Measurements from ENCODE around the gene CEACAM6.
A peak's percentile ranks its signal among the peaks of the same experiment; 100 is the strongest.
"Not testable (repeated sequence)": the region's sequence is repeated elsewhere in the genome, so short reads cannot be mapped to it uniquely, and the experiment has no call there.

CEACAM6 gene

GRCh38 chr19:41755328-41755913 lies at the start of gene CEACAM6:
CEACAM6 (plus strand) TSS chr19:41755530; CDS start chr19:41755639, 109 bp downstream.
- Mint-ChIP-seq H3K9me3 (no peaks in the 10 kb centered on the region), H3K27ac (no peak within 1 kb of the TSS), H3K4me3 (no peak within 1 kb of the TSS), H3K4me1 (ENCODE audit: low read depth) (peaks cover 3% of the 10 kb centered on the region), H3K27me3 (ENCODE audit: low read depth) (peaks cover 51% of the 10 kb centered on the region), H3K36me3 (ENCODE audit: low read depth) (no peaks in the 10 kb centered on the region)
- DNase-seq (ENCODE audit: low spot score) = no peak

GRCh38 chr19:41706741-41707501 lies 48.4 kb upstream of the CEACAM6 start:
- H3K27me3 Mint-ChIP-seq (ENCODE audit: low read depth) = peaks cover 4% of the 10 kb centered on the region
- H3K27ac Mint-ChIP-seq = no peak overlapping the region
- no peaks in the 10 kb centered on the region for H3K36me3 Mint-ChIP-seq (ENCODE audit: low read depth)
- H3K4me1 Mint-ChIP-seq (ENCODE audit: low read depth) = no peaks in the 10 kb centered on the region
- H3K4me3 Mint-ChIP-seq = peak overlapping the region; percentile 56
- DNase-seq (ENCODE audit: low spot score) = peak; percentile 46
- no peaks in the 10 kb centered on the region for H3K9me3 Mint-ChIP-seq

- Mint-ChIP-seq H3K27ac (no peak overlapping the region), H3K27me3 (ENCODE audit: low read depth) (peaks cover 4% of the 10 kb centered on the region), H3K36me3 (ENCODE audit: low read depth) (no peaks in the 10 kb centered on the region), H3K4me1 (ENCODE audit: low read depth) (no peaks in the 10 kb centered on the region), H3K4me3 (no peak overlapping the region), H3K9me3 (no peaks in the 10 kb centered on the region)
- no peak for DNase-seq (ENCODE audit: low spot score)
These were observed 47.9 kb upstream of the CEACAM6 start for GRCh38 chr19:41707502-41707812.

- Mint-ChIP-seq H3K27me3 (ENCODE audit: low read depth) (peaks cover 4% of the 10 kb centered on the region), H3K9me3 (no peaks in the 10 kb centered on the region), H3K4me1 (ENCODE audit: low read depth) (no peaks in the 10 kb centered on the region), H3K36me3 (ENCODE audit: low read depth) (no peaks in the 10 kb centered on the region), H3K27ac (no peak overlapping the region), H3K4me3 (no peak overlapping the region)
- DNase-seq (ENCODE audit: low spot score) = no peak
These were observed 47.4 kb upstream of the CEACAM6 start for GRCh38 chr19:41707871-41708371.

GRCh38 chr19:41708481-41708880 lies 46.8 kb upstream of the CEACAM6 start, which contains the start of gene CEACAM5:
CEACAM5 (plus strand) TSS chr19:41708626; CDS start chr19:41708732, 106 bp downstream.
- no peak for DNase-seq (ENCODE audit: low spot score)
- Mint-ChIP-seq H3K27me3 (ENCODE audit: low read depth) (peaks cover 5% of the 10 kb centered on the region), H3K27ac (no peak within 1 kb of the TSS), H3K4me1 (ENCODE audit: low read depth) (no peaks in the 10 kb centered on the region), H3K4me3 (no peak within 1 kb of the TSS), H3K36me3 (ENCODE audit: low read depth) (no peaks in the 10 kb centered on the region), H3K9me3 (no peaks in the 10 kb centered on the region)

GRCh38 chr19:41709516-41709915 lies 45.8 kb upstream of the CEACAM6 start:
- not testable (repeated sequence) for H3K27me3 Mint-ChIP-seq (ENCODE audit: low read depth); H3K27ac Mint-ChIP-seq; H3K36me3 Mint-ChIP-seq (ENCODE audit: low read depth); H3K4me1 Mint-ChIP-seq (ENCODE audit: low read depth); H3K9me3 Mint-ChIP-seq; DNase-seq (ENCODE audit: low spot score); H3K4me3 Mint-ChIP-seq

GRCh38 chr19:41709951-41710645 lies 45.2 kb upstream of the CEACAM6 start:
- H3K27ac Mint-ChIP-seq = no peak overlapping the region
- DNase-seq (ENCODE audit: low spot score) = no peak
- H3K9me3 Mint-ChIP-seq = no peaks in the 10 kb centered on the region
- no peaks in the 10 kb centered on the region for H3K4me1 Mint-ChIP-seq (ENCODE audit: low read depth)
- no peaks in the 10 kb centered on the region for H3K36me3 Mint-ChIP-seq (ENCODE audit: low read depth)
- peaks cover 8% of the 10 kb centered on the region for H3K27me3 Mint-ChIP-seq (ENCODE audit: low read depth)
- no peak overlapping the region for H3K4me3 Mint-ChIP-seq

GRCh38 chr19:41711376-41712261 lies 43.7 kb upstream of the CEACAM6 start:
- DNase-seq (ENCODE audit: low spot score) = no peak
- peaks cover 6% of the 10 kb centered on the region for H3K27me3 Mint-ChIP-seq (ENCODE audit: low read depth)
- H3K27ac Mint-ChIP-seq = no peak overlapping the region
- H3K4me1 Mint-ChIP-seq (ENCODE audit: low read depth) = no peaks in the 10 kb centered on the region
- H3K36me3 Mint-ChIP-seq (ENCODE audit: low read depth) = no peaks in the 10 kb centered on the region
- H3K9me3 Mint-ChIP-seq = no peaks in the 10 kb centered on the region
- no peak overlapping the region for H3K4me3 Mint-ChIP-seq

- H3K36me3 Mint-ChIP-seq (ENCODE audit: low read depth) = no peaks in the 10 kb centered on the region
- no peaks in the 10 kb centered on the region for H3K4me1 Mint-ChIP-seq (ENCODE audit: low read depth)
- no peak overlapping the region for H3K27ac Mint-ChIP-seq
- no peak for DNase-seq (ENCODE audit: low spot score)
- no peaks in the 10 kb centered on the region for H3K9me3 Mint-ChIP-seq
- peaks cover 3% of the 10 kb centered on the region for H3K27me3 Mint-ChIP-seq (ENCODE audit: low read depth)
- no peak overlapping the region for H3K4me3 Mint-ChIP-seq
These were observed 40.7 kb upstream of the CEACAM6 start for GRCh38 chr19:41714598-41714997.

GRCh38 chr19:41718761-41719160 lies 36.6 kb upstream of the CEACAM6 start:
- no peak overlapping the region for H3K27ac Mint-ChIP-seq
- no peaks in the 10 kb centered on the region for H3K36me3 Mint-ChIP-seq (ENCODE audit: low read depth)
- H3K4me1 Mint-ChIP-seq (ENCODE audit: low read depth) = no peaks in the 10 kb centered on the region
- no peak for DNase-seq (ENCODE audit: low spot score)
- H3K9me3 Mint-ChIP-seq = no peaks in the 10 kb centered on the region
- no peak overlapping the region for H3K4me3 Mint-ChIP-seq
- H3K27me3 Mint-ChIP-seq (ENCODE audit: low read depth) = peaks cover 2% of the 10 kb centered on the region

GRCh38 chr19:41720103-41720502 lies 35.2 kb upstream of the CEACAM6 start:
- Mint-ChIP-seq H3K36me3 (ENCODE audit: low read depth) (no peaks in the 10 kb centered on the region), H3K4me1 (ENCODE audit: low read depth) (no peaks in the 10 kb centered on the region), H3K4me3 (no peak overlapping the region), H3K27ac (no peak overlapping the region), H3K27me3 (ENCODE audit: low read depth) (peaks cover 8% of the 10 kb centered on the region), H3K9me3 (no peaks in the 10 kb centered on the region)
- no peak for DNase-seq (ENCODE audit: low spot score)

GRCh38 chr19:41726493-41726892 lies 28.8 kb upstream of the CEACAM6 start:
- Mint-ChIP-seq H3K9me3 (no peaks in the 10 kb centered on the region), H3K27ac (no peak overlapping the region), H3K4me1 (ENCODE audit: low read depth) (no peaks in the 10 kb centered on the region), H3K4me3 (no peak overlapping the region), H3K36me3 (ENCODE audit: low read depth) (no peaks in the 10 kb centered on the region), H3K27me3 (ENCODE audit: low read depth) (peaks cover 40% of the 10 kb centered on the region)
- no peak for DNase-seq (ENCODE audit: low spot score)

GRCh38 chr19:41734156-41734555 lies 21.2 kb upstream of the CEACAM6 start:
- no peaks in the 10 kb centered on the region for H3K36me3 Mint-ChIP-seq (ENCODE audit: low read depth)
- no peak overlapping the region for H3K4me3 Mint-ChIP-seq
- no peaks in the 10 kb centered on the region for H3K9me3 Mint-ChIP-seq
- H3K4me1 Mint-ChIP-seq (ENCODE audit: low read depth) = no peaks in the 10 kb centered on the region
- no peak for DNase-seq (ENCODE audit: low spot score)
- peaks cover 47% of the 10 kb centered on the region for H3K27me3 Mint-ChIP-seq (ENCODE audit: low read depth)
- no peak overlapping the region for H3K27ac Mint-ChIP-seq

Measured in T-helper 2 cell treated with Interferon-gamma antibody and Interleukin-4, amounts not matched to agents 5 μg/mL and 100 μg/mL, for 36 hours (primary cell).